K562 (cell line): ENCODE measurements around the gene ZSWIM7. TPM values are rescaled to one million over a fixed set of nuclear protein-coding genes. Genes with fewer than 3 reads are reported as not detected.

Experiments
- ATAC-seq: fragments of 200-7000 bp; cut with Tn5 transposase; 3 replicates; pipeline ENCODE4 v1.9.1; 2020; ENCODE audit warnings: moderate library complexity
- BruUV-seq: library from RNA; stranded (reverse); fragments of 400-500 nt; replicated peaks from 2 replicates; lab custom pipeline; 2021; lab: Mats Ljungman, UMichigan
- CTCF ChIA-PET: fragments of 300-600 bp; formaldehyde crosslinking; extraction: SDS; loops from one replicate; lab custom pipeline; 2021; ENCODE audit warnings: low intra/inter-chr PET ratio; lab: Yijun Ruan, JAX
- POLR2A ChIA-PET: fragments of 300-600, 350-650 bp; sonication (Branson Sonifier 250); formaldehyde crosslinking; extraction: SDS; loops from one replicate; lab custom pipeline; 2021; ENCODE audit warnings: antibody characterized with exemption, inconsistent platforms; lab: Yijun Ruan, JAX
- DNase-seq, 4 experiments: peaks; one replicate each; pipeline versions ENCODE4 v3.0.0 to v3.0.0-alpha.2; 2011 to 2018; ENCODE audit warnings: low spot score in 3 of 4, mixed read lengths in 3 of 4; ENCODE audit errors: extremely low read depth in 1 of 4
- FAIRE-seq: peaks from 2 replicates; lab custom pipeline; 2011; peaks lifted over from hg19 to GRCh38; lab: Jason Lieb, UNC
- H2AFZ ChIP-seq: 2 replicates; pipeline ENCODE4 v1.6.0; 2011; ENCODE audit warnings: low read depth, low read length, control low read depth, inconsistent platforms
- H3K27ac ChIP-seq: fragments of 200-600 bp; 3 replicates; pipeline ENCODE4 v1.8.0; 2011; ENCODE audit warnings: low read depth, mild to moderate bottlenecking, control low read depth, inconsistent platforms, low read length, moderate library complexity, mixed read lengths; ENCODE audit errors: extremely low read depth
- H3K27me3 ChIP-seq, 2 experiments: fragments of 300-600 bp in 1 of 2; 2 replicates in 1 of 2; 3 replicates in 1 of 2; pipeline versions ENCODE4 v1.6.0 to v1.8.0; 2011; ENCODE audit warnings: inconsistent platforms in 2 of 2, low read length in 2 of 2, mild to moderate bottlenecking in 1 of 2, mixed read lengths in 1 of 2, moderate library complexity in 1 of 2; ENCODE audit not compliant: control insufficient read depth in 2 of 2, insufficient read depth in 2 of 2
- H3K36me3 ChIP-seq: fragments of 300-600 bp; 3 replicates; pipeline ENCODE4 v1.8.0; 2011; ENCODE audit warnings: mild to moderate bottlenecking, low read length, inconsistent platforms; ENCODE audit not compliant: control insufficient read depth, insufficient read depth
- H3K4me1 ChIP-seq, 2 experiments: fragments of 200-600 bp in 1 of 2; replicated peaks in 1 of 2; 2 replicates in 1 of 2; 3 replicates in 1 of 2; pipeline versions ENCODE4 v1.5.1 to v1.8.0; 2011; ENCODE audit warnings: inconsistent platforms in 2 of 2, low read length in 2 of 2, mild to moderate bottlenecking in 1 of 2, mixed read lengths in 1 of 2, moderate library complexity in 1 of 2; ENCODE audit not compliant: control insufficient read depth in 2 of 2, insufficient read depth in 2 of 2
- H3K4me2 ChIP-seq: 2 replicates; pipeline ENCODE4 v1.6.1; 2011; ENCODE audit warnings: low read length, control low read depth, inconsistent platforms, mixed read lengths; ENCODE audit not compliant: insufficient read depth
- H3K4me3 ChIP-seq: fragments of 200-600 bp; sonication (generic), shearing (Covaris generic); 2 replicates; pipeline ENCODE4 v1.5.1; 2016; ENCODE audit warnings: control low read depth, inconsistent platforms
- H3K79me2 ChIP-seq: fragments of 200-600 bp; 3 replicates; pipeline ENCODE4 v1.8.0; 2011; ENCODE audit warnings: low read length, inconsistent platforms; ENCODE audit not compliant: control insufficient read depth, insufficient read depth
- H3K9ac ChIP-seq, 2 experiments: 2 replicates each; pipeline versions ENCODE4 v1.6.0 to v1.6.1; 2011; ENCODE audit warnings: low read depth in 2 of 2, low read length in 2 of 2, control low read depth in 1 of 2, inconsistent platforms in 1 of 2, mild to moderate bottlenecking in 1 of 2, mixed read lengths in 1 of 2; ENCODE audit not compliant: insufficient read depth in 1 of 2
- H3K9me1 ChIP-seq: one replicate; pipeline ENCODE4 v1.6.0; 2011; ENCODE audit warnings: inconsistent platforms, mild to moderate bottlenecking, low read length, moderate library complexity; ENCODE audit not compliant: control insufficient read depth, insufficient read depth
- H3K9me3 ChIP-seq: replicated peaks from 2 replicates; pipeline ENCODE4 v1.5.1; 2011; ENCODE audit warnings: low read depth, low read length, inconsistent platforms; ENCODE audit not compliant: control insufficient read depth, insufficient read depth
- H4K20me1 ChIP-seq: replicated peaks from 2 replicates; pipeline ENCODE4 v1.6.1; 2011; ENCODE audit warnings: low read length, inconsistent platforms, mixed read lengths; ENCODE audit not compliant: control insufficient read depth, insufficient read depth
- DEAF1 ChIP-seq: fragments of 450-650 bp; formaldehyde crosslinking; IDR thresholded peaks from 2 replicates; pipeline ENCODE4 v1.4.0; 2020; ENCODE audit warnings: mild to moderate bottlenecking, moderate library complexity
- KAT7 ChIP-seq: sonication (generic); formaldehyde crosslinking; IDR thresholded peaks from 2 replicates; pipeline ENCODE4 v1.8.0; 2022; ENCODE audit warnings: missing genetic modification reagents, mild to moderate bottlenecking, borderline replicate concordance
- L3MBTL2 ChIP-seq: fragments of 450-650 bp; IDR thresholded peaks from 2 replicates; pipeline ENCODE4 v1.6.1; 2016; ENCODE audit warnings: mild to moderate bottlenecking, moderate library complexity
- SIN3B ChIP-seq: fragments of 450-650 bp; IDR thresholded peaks from 2 replicates; pipeline ENCODE4 v1.6.1; 2017; ENCODE audit warnings: low read depth, mild to moderate bottlenecking, moderate library complexity
- TCF3 ChIP-seq: sonication (generic); formaldehyde crosslinking; IDR thresholded peaks from 2 replicates; pipeline ENCODE4 v1.4.0; 2020; ENCODE audit warnings: mild to moderate bottlenecking, missing genetic modification reagents
- U2AF1 ChIP-seq: fragments of 200-400 bp; formaldehyde crosslinking; optimal IDR thresholded peaks from 2 replicates; pipeline ENCODE3; 2017; ENCODE audit warnings: mild to moderate bottlenecking, low read depth, low read length, moderate library complexity
- ZNF197 ChIP-seq: fragments of 200-800 bp; sonication (Bioruptor generic); IDR thresholded peaks from 2 replicates; pipeline ENCODE4 v1.6.1; 2016; ENCODE audit warnings: low read depth, missing genetic modification characterization, missing compliant biosample characterization
- ZNF518B ChIP-seq: fragments of 250-450 bp; sonication (Bioruptor Pico); IDR thresholded peaks from 2 replicates; pipeline ENCODE4 v1.5.0; 2021; ENCODE audit warnings: mild to moderate bottlenecking, moderate library complexity
- WGBS: fragments of 100-300 bp; shearing (Covaris generic); methylation state at CpG from one replicate; pipeline ENCODE4 v1.1.6; 2016; ENCODE audit warnings: low coverage, mixed read lengths; ENCODE audit not compliant: insufficient coverage; ENCODE audit errors: missing lambda C conversion rate; 5-methylcytosine and 5-hydroxymethylcytosine counted together
- in situ Hi-C: fragments of 300-500 bp; cut with MboI; formaldehyde crosslinking; loops from 4 replicates; pipeline ENCODE4 v1.15.0; 2018; ENCODE audit warnings: inconsistent platforms, mixed read lengths
- intact Hi-C: fragments of 100-400 bp; cut with micrococcal nuclease; formaldehyde crosslinking; loops from 2 replicates; pipeline ENCODE4 v1.14.2; 2022
- polyA plus RNA-seq, 8 experiments: library from polyadenylated mRNA; depleted of rRNA in 4 of 8; stranded (reverse) in 5 of 8; unstranded in 3 of 8; fragments of >200 nt; fragmentation: Nextera tagmentation in 2 of 8; fragmentation: Illumina TruSeq in 1 of 8; extraction: Ambion mirVana in 2 of 8; extraction: Trizol in 1 of 8; gene quantifications; 2 replicates each; pipeline versions ENCODE4 v1.2.1 to v1.2.3, GENCODE V29; 2011 to 2014; ENCODE audit warnings: inconsistent platforms in 1 of 8, missing spikeins in 1 of 8
- total RNA-seq, 7 experiments: library from RNA; depleted of rRNA in 6 of 7; stranded (reverse); fragments of >200 nt in 6 of 7; fragmentation: Illumina TruSeq in 2 of 7; extraction: Trizol in 2 of 7; gene quantifications; 2 replicates each; pipeline versions ENCODE4 v1.2.1 to v1.2.3, GENCODE V29; 2011 to 2021; ENCODE audit warnings: low replicate concordance in 1 of 7
- TF ChIP-seq, protein P1 (sequence below): sonication (generic); formaldehyde crosslinking; IDR thresholded peaks from 2 replicates; pipeline ENCODE4 v1.9.0; 2022; ENCODE audit warnings: mild to moderate bottlenecking, missing genetic modification reagents
- TF ChIP-seq, protein P2 (sequence below): fragments of 200-800 bp; sonication (Bioruptor generic); IDR thresholded peaks from 2 replicates; pipeline ENCODE4 v1.6.1; 2017; ENCODE audit warnings: missing genetic modification characterization, missing compliant biosample characterization

The ZSWIM7 gene
- total and polyA plus RNA-seq, 9 of the 15 experiments (the other 6 are each of a cell fraction or from before 2014, with no cell fraction given), result 5.9 to 18.7 (median 9.5) TPM

DNA sequence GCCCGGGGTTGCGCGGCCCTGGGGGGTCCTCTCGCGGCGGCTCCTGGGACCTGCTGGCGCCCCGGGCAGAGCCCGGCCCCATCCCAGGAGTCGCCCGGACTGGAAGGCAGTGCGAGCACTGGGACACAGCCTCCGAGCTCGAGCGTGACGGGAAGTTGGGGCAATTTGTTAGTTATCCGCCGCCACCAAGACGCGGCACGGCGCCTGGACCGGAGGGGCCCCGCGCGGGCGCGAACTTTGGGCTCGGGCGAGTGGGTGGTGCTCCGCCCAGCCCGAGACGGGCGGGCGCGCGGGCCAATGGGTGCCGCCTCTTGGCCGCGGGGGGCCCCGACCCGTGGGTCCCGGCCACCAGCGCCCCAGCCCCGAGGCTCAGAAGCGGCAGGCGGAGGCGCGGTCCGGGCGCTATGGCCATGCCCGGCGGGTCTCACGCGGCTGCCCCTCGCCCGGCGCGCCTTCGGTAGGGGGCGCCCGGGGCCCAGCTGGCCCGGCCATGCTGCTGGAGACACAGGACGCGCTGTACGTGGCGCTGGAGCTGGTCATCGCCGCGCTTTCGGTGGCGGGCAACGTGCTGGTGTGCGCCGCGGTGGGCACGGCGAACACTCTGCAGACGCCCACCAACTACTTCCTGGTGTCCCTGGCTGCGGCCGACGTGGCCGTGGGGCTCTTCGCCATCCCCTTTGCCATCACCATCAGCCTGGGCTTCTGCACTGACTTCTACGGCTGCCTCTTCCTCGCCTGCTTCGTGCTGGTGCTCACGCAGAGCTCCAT lies 54.6 kb downstream of the ZSWIM7 start, which contains the start of gene ADORA2B:
ADORA2B (plus strand) TSS at position 372 of the 768 bp plus-strand sequence; CDS start at position 491, 119 bp downstream.
- Histone ChIP-seq H3K9me3 (no peaks in the 10 kb centered on the region), H3K4me3 (peak within 1 kb of the TSS; percentile 61), H3K4me2 (peak within 1 kb of the TSS; percentile 90), H3K27ac (peak within 1 kb of the TSS; percentile 70), H3K36me3 (no peaks in the 10 kb centered on the region), H3K27me3 (no peaks in the 10 kb centered on the region), H3K79me2 (peaks cover 34% of the 10 kb centered on the region), H2AFZ (peak within 1 kb of the TSS; percentile 86), H3K9ac (peak within 1 kb of the TSS; percentile 77 to 97), H3K4me1 (peaks cover 16 to 36% of the 10 kb centered on the region in 2 experiments; a peak in 4 of 5 replicates), H4K20me1 (no peaks in the 10 kb centered on the region), H3K9me1 (no peaks in the 10 kb centered on the region)
- DNase-seq (peak; percentile 74 to 95 (median 90)), ATAC-seq (peak; percentile 86), FAIRE-seq (no peak)
- in situ Hi-C loops, result loop anchor here (10.0 kb wide), 2 partner anchors 50 to 110 kb away; partner anchors contain the start of genes TTC19 and ZSWIM7
- intact Hi-C loops, result loop anchor here (1.0 to 5.0 kb wide), 3 partner anchors 37 to 118 kb away; no protein-coding TSS in a partner anchor
- POLR2A ChIA-PET, result interaction anchor here (0.6 to 2.9 kb wide), 10 partner anchors 9 to 114 kb away, joined by 3 to 14 read pairs (median 3); partner anchors contain the start of genes TTC19 and ZSWIM7
- 0% methylated on average over 39 of the region's 88 CpGs for WGBS
- CTCF ChIA-PET, result interaction anchor here (0.6 to 2.2 kb wide), 5 partner anchors 14 to 271 kb away, joined by 3 to 12 read pairs (median 4); no protein-coding TSS in a partner anchor
- BruUV-seq, result no TSS peak
- TF ChIP-seq ZNF197 (CRISPR knock-in tag) (0 out of 2 replicates have a peak, but pooled peaks have one; percentile 21), SIN3B (peak; percentile 55; the same call in 1 of the 2 replicates), L3MBTL2 (peak; percentile 93), DEAF1 (CRISPR knock-in tag) (peak; percentile 64), ZNF518B (CRISPR knock-in tag) (no peak), KAT7 (no peak; the same call in 1 of the 2 replicates), TCF3 (CRISPR knock-in tag) (no peak), U2AF1 (peak; percentile 65)
- TF ChIP-seq, protein P1, sequence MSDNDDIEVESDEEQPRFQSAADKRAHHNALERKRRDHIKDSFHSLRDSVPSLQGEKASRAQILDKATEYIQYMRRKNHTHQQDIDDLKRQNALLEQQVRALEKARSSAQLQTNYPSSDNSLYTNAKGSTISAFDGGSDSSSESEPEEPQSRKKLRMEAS (CRISPR knock-in tag), result peak; percentile 88
- TF ChIP-seq, protein P2, sequence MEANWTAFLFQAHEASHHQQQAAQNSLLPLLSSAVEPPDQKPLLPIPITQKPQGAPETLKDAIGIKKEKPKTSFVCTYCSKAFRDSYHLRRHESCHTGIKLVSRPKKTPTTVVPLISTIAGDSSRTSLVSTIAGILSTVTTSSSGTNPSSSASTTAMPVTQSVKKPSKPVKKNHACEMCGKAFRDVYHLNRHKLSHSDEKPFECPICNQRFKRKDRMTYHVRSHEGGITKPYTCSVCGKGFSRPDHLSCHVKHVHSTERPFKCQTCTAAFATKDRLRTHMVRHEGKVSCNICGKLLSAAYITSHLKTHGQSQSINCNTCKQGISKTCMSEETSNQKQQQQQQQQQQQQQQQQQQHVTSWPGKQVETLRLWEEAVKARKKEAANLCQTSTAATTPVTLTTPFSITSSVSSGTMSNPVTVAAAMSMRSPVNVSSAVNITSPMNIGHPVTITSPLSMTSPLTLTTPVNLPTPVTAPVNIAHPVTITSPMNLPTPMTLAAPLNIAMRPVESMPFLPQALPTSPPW (CRISPR knock-in tag), result peak; percentile 30
